CD4-positive, alpha-beta T cell treated with Interleukin-12 subunit alpha and Interleukin-12 subunit beta, for 1 hour (primary cell): Measurements from ENCODE around the gene ZNF468.
"Not testable (repeated sequence)": the region's sequence is repeated elsewhere in the genome, so short reads cannot be mapped to it uniquely, and the experiment has no call there.

Source experiments
- DNase-seq: peaks from one replicate; pipeline ENCODE4 v3.0.0-alpha.2; 2020

ZNF468 gene

GRCh38 chr19:52823676-52824075 lies 33.7 kb downstream of the ZNF468 start:
- DNase-seq, result no peak

GRCh38 chr19:52821204-52821960 lies 36.0 kb downstream of the ZNF468 start, which contains the start of gene ZNF28:
Gene ZNF28 (minus strand): TSS chr19:52821633. CDS start chr19:52817958, 3,675 bp downstream.
- peak; percentile 78 for DNase-seq

GRCh38 chr19:52820472-52821203 lies 36.8 kb downstream of the ZNF468 start:
- not testable (repeated sequence) for DNase-seq

- DNase-seq, result no peak
Measured at GRCh38 chr19:52809801-52810200, 47.6 kb downstream of the ZNF468 start.

- DNase-seq, result not testable (repeated sequence)
Measured at GRCh38 chr19:52799950-52800640, 57.3 kb downstream of the ZNF468 start.

GRCh38 chr19:52789440-52789839 lies 68.0 kb downstream of the ZNF468 start:
- no peak for DNase-seq
